Measurements from ENCODE around the gene UNC80. TPM values are rescaled to one million over a fixed set of nuclear protein-coding genes. Genes with fewer than 3 reads are reported as not detected.
"Not testable (repeated sequence)": the region's sequence is repeated elsewhere in the genome, so short reads cannot be mapped to it uniquely, and the experiment has no call there.

Gene UNC80
- total and polyA plus RNA-seq, 2 of the 4 experiments (the other 2 are of a cell fraction) = not detected

- peaks cover 2% of the 10 kb centered on the region; the same call in 1 of the 2 replicates for H3K9me3 ChIP-seq (ENCODE audit: control insufficient read depth, insufficient read depth, low read length)
- no peak overlapping the region for H3K4ac ChIP-seq (ENCODE audit: low read depth, low read length)
- H3K4me3 ChIP-seq (ENCODE audit: insufficient read depth, low read depth, low read length) = no peak overlapping the region
- no peaks in the 10 kb centered on the region for H4K20me1 ChIP-seq (ENCODE audit: insufficient read depth, low read length)
- no peak overlapping the region for H2AFZ ChIP-seq (replicated peaks; ENCODE audit: low read length, poor library complexity)
- no peak overlapping the region for H2AK5ac ChIP-seq (ENCODE audit: low read depth, low read length)
- in situ Hi-C loops (cut with MboI; ENCODE audit: low sequenced_read_pairs) = no loop called here
- no peak overlapping the region for H4K5ac ChIP-seq (ENCODE audit: low read depth, low read length)
- no peak overlapping the region for H4K91ac ChIP-seq (ENCODE audit: insufficient read depth, low read depth, low read length)
- no peak overlapping the region for H2AK9ac ChIP-seq (replicated peaks; ENCODE audit: low read depth, low read length, poor library complexity)
- no peak overlapping the region for H2BK20ac ChIP-seq (ENCODE audit: low read depth, low read length)
- no peak overlapping the region for H2BK5ac ChIP-seq (ENCODE audit: low read depth, low read length, poor library complexity, severe bottlenecking)
- no peak overlapping the region for H3K18ac ChIP-seq (ENCODE audit: low read depth, low read length)
- no peaks in the 10 kb centered on the region for H3K27me3 ChIP-seq (ENCODE audit: control insufficient read depth, insufficient read depth, low read length)
- no peak for ATAC-seq (ENCODE audit: low read depth)
- WGBS, 2 experiments (ENCODE audit: extremely low coverage in 2 of 2, insufficient read length in 1 of 2) = 44% methylated on average over 1 of the region's 3 CpGs; no CpG with 5 or more reads in 1 of the 2 experiments
- H3K27ac ChIP-seq (ENCODE audit: insufficient read depth, low read length) = no peak overlapping the region
- dilution Hi-C loops (cut with HindIII; ENCODE audit: low sequenced_read_pairs, unreplicated experiment) = no loop called here
- H3K9me1 ChIP-seq (ENCODE audit: insufficient read depth, low read length) = no peaks in the 10 kb centered on the region
- intact Hi-C loops (cut with micrococcal nuclease) = no loop called here
- H3K56ac ChIP-seq (ENCODE audit: extremely low read depth, insufficient read depth, low read length) = no peak overlapping the region
- TF ChIP-seq RAD21 (IDR thresholded peaks at IDR 0.05; ENCODE audit: low read length) (no peak), MAFK (IDR thresholded peaks at IDR 0.05; ENCODE audit: low read depth, low read length) (no peak), RCOR1 (IDR thresholded peaks at IDR 0.05; ENCODE audit: insufficient replicate concordance, low read length) (no peak), NFE2L2 (IDR thresholded peaks at IDR 0.05; ENCODE audit: low read depth, low read length) (no peak)
- TF ChIP-seq, protein P1, sequence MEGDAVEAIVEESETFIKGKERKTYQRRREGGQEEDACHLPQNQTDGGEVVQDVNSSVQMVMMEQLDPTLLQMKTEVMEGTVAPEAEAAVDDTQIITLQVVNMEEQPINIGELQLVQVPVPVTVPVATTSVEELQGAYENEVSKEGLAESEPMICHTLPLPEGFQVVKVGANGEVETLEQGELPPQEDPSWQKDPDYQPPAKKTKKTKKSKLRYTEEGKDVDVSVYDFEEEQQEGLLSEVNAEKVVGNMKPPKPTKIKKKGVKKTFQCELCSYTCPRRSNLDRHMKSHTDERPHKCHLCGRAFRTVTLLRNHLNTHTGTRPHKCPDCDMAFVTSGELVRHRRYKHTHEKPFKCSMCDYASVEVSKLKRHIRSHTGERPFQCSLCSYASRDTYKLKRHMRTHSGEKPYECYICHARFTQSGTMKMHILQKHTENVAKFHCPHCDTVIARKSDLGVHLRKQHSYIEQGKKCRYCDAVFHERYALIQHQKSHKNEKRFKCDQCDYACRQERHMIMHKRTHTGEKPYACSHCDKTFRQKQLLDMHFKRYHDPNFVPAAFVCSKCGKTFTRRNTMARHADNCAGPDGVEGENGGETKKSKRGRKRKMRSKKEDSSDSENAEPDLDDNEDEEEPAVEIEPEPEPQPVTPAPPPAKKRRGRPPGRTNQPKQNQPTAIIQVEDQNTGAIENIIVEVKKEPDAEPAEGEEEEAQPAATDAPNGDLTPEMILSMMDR (conservative IDR thresholded peaks at IDR 0.05; ENCODE audit: low read depth, low read length) = no peak
- H3K9ac ChIP-seq (ENCODE audit: low read depth, low read length) = no peak overlapping the region
- POLR2A ChIA-PET (ENCODE audit: unreplicated experiment) = no interaction called here
- no TSS peak for BruUV-seq (replicated peaks)
- H4K8ac ChIP-seq (ENCODE audit: low read depth in 2 of 2, low read length in 2 of 2) = no peak overlapping the region
- no peak overlapping the region for H3K4me2 ChIP-seq (ENCODE audit: low read depth, low read length)
- no peaks in the 10 kb centered on the region for H3K79me1 ChIP-seq (ENCODE audit: low read depth in 1 of 2, low read length in 2 of 2)
- H2BK15ac ChIP-seq (ENCODE audit: low read depth, low read length) = no peak overlapping the region
- H3K14ac ChIP-seq (replicated peaks; ENCODE audit: low read depth, low read length) = no peak overlapping the region
- no peaks in the 10 kb centered on the region for H3K4me1 ChIP-seq (ENCODE audit: control insufficient read depth, insufficient read depth, low read length)
- no peak for DNase-seq
- CTCF ChIA-PET = no interaction called here
- H2BK120ac ChIP-seq (ENCODE audit: low read depth, low read length) = no peak overlapping the region
- no peaks in the 10 kb centered on the region for H3K36me3 ChIP-seq (ENCODE audit: control insufficient read depth, insufficient read depth, low read length)
- H3K23ac ChIP-seq (ENCODE audit: low read depth, low read length) = no peak overlapping the region
These were observed 19.5 kb downstream of the UNC80 start for GRCh38 chr2:209791151-209791550.

DNA sequence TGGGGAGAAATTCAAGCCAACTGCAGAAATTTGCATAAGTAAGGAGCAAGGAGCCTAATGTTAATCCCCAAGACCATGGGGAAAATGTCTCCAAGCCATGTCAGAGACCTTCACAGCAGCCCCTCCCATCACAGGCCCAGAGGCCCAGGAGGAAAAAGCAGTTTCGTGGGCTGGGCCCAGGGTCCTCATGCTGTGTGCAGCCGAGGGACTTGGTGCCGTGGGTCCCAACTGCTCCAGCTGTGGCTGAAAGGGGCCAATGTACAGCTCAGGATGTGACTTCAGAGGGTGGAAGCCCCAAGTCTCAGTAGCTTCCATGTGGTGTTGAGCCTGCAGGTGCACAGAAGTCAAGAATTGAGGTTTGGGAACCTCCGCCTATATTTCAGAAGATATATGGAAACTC lies 23.8 kb downstream of the UNC80 start:
- H4K5ac ChIP-seq (ENCODE audit: low read depth, low read length); ATAC-seq (ENCODE audit: low read depth); H3K56ac ChIP-seq (ENCODE audit: extremely low read depth, insufficient read depth, low read length); H3K9me1 ChIP-seq (ENCODE audit: insufficient read depth, low read length); H2AK5ac ChIP-seq (ENCODE audit: low read depth, low read length); POLR2A ChIA-PET (ENCODE audit: unreplicated experiment); H3K4me1 ChIP-seq (ENCODE audit: control insufficient read depth, insufficient read depth, low read length); H2BK15ac ChIP-seq (ENCODE audit: low read depth, low read length); in situ Hi-C loops (cut with MboI; ENCODE audit: low sequenced_read_pairs); H3K23ac ChIP-seq (ENCODE audit: low read depth, low read length); H3K36me3 ChIP-seq (ENCODE audit: control insufficient read depth, insufficient read depth, low read length); H2BK20ac ChIP-seq (ENCODE audit: low read depth, low read length); H3K18ac ChIP-seq (ENCODE audit: low read depth, low read length); H4K8ac ChIP-seq (ENCODE audit: low read depth in 2 of 2, low read length in 2 of 2); H3K9me3 ChIP-seq (ENCODE audit: control insufficient read depth, insufficient read depth, low read length); H4K91ac ChIP-seq (ENCODE audit: insufficient read depth, low read depth, low read length); H3K27me3 ChIP-seq (ENCODE audit: control insufficient read depth, insufficient read depth, low read length); dilution Hi-C loops (cut with HindIII; ENCODE audit: low sequenced_read_pairs, unreplicated experiment); H3K4me3 ChIP-seq (ENCODE audit: insufficient read depth, low read depth, low read length); H3K4me2 ChIP-seq (ENCODE audit: low read depth, low read length); H2BK5ac ChIP-seq (ENCODE audit: low read depth, low read length, poor library complexity, severe bottlenecking); CTCF ChIA-PET; H2AK9ac ChIP-seq (replicated peaks; ENCODE audit: low read depth, low read length, poor library complexity); H3K14ac ChIP-seq (replicated peaks; ENCODE audit: low read depth, low read length); H2BK120ac ChIP-seq (ENCODE audit: low read depth, low read length); H3K79me1 ChIP-seq (ENCODE audit: low read depth in 1 of 2, low read length in 2 of 2); H3K4ac ChIP-seq (ENCODE audit: low read depth, low read length); H3K27ac ChIP-seq (ENCODE audit: insufficient read depth, low read length); DNase-seq; H3K9ac ChIP-seq (ENCODE audit: low read depth, low read length); H4K20me1 ChIP-seq (ENCODE audit: insufficient read depth, low read length); intact Hi-C loops (cut with micrococcal nuclease); H2AFZ ChIP-seq (replicated peaks; ENCODE audit: low read length, poor library complexity); BruUV-seq (replicated peaks): not testable (repeated sequence)
- WGBS, 2 experiments (ENCODE audit: extremely low coverage in 2 of 2, insufficient read length in 1 of 2) = no CpG with 5 or more reads among the region's 4 CpGs

Measured in IMR-90 (cell line).